Epithelial cell of proximal tubule (primary cell): ENCODE results near the gene OR1F1. TPM values are rescaled to one million over a fixed set of nuclear protein-coding genes. Genes with fewer than 3 reads are reported as not detected.

Source experiments
- DNase-seq: peaks from one replicate; pipeline ENCODE4 v3.0.0-alpha.2; 2011; ENCODE audit warnings: low read depth
- H3K4me3 ChIP-seq: 2 replicates; pipeline ENCODE4 v1.5.1; 2011; ENCODE audit warnings: low read depth, mild to moderate bottlenecking, low read length
- CTCF ChIP-seq: conservative IDR thresholded peaks from 2 replicates; pipeline ENCODE4 v1.5.1; 2012; ENCODE audit warnings: low read depth, mild to moderate bottlenecking, low read length
- total RNA-seq: library from RNA; depleted of rRNA; stranded (reverse); fragments of >200 nt; gene quantifications from 2 replicates; pipeline ENCODE4 v1.2.3, GENCODE V29; 2015

OR1F1 gene
- total RNA-seq, 1 donor from 2014 or later, result 0.52 TPM

GRCh38 chr16:3188925-3189825 lies 1.2 kb downstream of the OR1F1 start:
- peak overlapping the region; percentile 79 for H3K4me3 ChIP-seq
- no peak for TF ChIP-seq CTCF
- no peak for DNase-seq

GRCh38 chr16:3189869-3190268 lies 1.9 kb downstream of the OR1F1 start:
- peak overlapping the region; percentile 79 for H3K4me3 ChIP-seq
- TF ChIP-seq CTCF, result no peak
- no peak for DNase-seq

- TF ChIP-seq CTCF, result no peak
- H3K4me3 ChIP-seq, result peak overlapping the region; percentile 45
- no peak for DNase-seq
Measured at GRCh38 chr16:3190949-3191353, 2.9 kb downstream of the OR1F1 start.

GRCh38 chr16:3192476-3193019 lies 4.5 kb downstream of the OR1F1 start:
- TF ChIP-seq CTCF, result no peak
- H3K4me3 ChIP-seq, result no peak overlapping the region
- no peak for DNase-seq

- H3K4me3 ChIP-seq, result no peak overlapping the region
- DNase-seq, result no peak
- no peak for TF ChIP-seq CTCF
Measured at GRCh38 chr16:3193221-3194212, 5.5 kb downstream of the OR1F1 start.

GRCh38 chr16:3194792-3195191 lies 6.8 kb downstream of the OR1F1 start:
- no peak overlapping the region for H3K4me3 ChIP-seq
- DNase-seq, result no peak
- no peak for TF ChIP-seq CTCF
